ENCODE measurements around the gene OR5D18.
"Not testable (repeated sequence)": the region's sequence is repeated elsewhere in the genome, so short reads cannot be mapped to it uniquely, and the experiment has no call there.

Gene OR5D18

GRCh38 chr11:55826919-55827318, 7.5 kb downstream of the OR5D18 start, which contains the start of gene OR5L2:
Gene OR5L2, plus strand, starts transcription at chr11:55827219. Its CDS starts 0 bp downstream, at chr11:55827219.
- ChIA-PET CTCF (no interaction called here), POLR2A (no interaction called here)
- DNase-seq (ENCODE audit: extremely low spot score) = no peak
- TF ChIP-seq, protein P1, sequence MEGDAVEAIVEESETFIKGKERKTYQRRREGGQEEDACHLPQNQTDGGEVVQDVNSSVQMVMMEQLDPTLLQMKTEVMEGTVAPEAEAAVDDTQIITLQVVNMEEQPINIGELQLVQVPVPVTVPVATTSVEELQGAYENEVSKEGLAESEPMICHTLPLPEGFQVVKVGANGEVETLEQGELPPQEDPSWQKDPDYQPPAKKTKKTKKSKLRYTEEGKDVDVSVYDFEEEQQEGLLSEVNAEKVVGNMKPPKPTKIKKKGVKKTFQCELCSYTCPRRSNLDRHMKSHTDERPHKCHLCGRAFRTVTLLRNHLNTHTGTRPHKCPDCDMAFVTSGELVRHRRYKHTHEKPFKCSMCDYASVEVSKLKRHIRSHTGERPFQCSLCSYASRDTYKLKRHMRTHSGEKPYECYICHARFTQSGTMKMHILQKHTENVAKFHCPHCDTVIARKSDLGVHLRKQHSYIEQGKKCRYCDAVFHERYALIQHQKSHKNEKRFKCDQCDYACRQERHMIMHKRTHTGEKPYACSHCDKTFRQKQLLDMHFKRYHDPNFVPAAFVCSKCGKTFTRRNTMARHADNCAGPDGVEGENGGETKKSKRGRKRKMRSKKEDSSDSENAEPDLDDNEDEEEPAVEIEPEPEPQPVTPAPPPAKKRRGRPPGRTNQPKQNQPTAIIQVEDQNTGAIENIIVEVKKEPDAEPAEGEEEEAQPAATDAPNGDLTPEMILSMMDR (IDR thresholded peaks at IDR 0.05; ENCODE audit: control extremely low read depth, extremely low read depth, low read depth, missing control alignments) = no peak

- ChIA-PET POLR2A (no interaction called here), CTCF (no interaction called here)
- DNase-seq (ENCODE audit: extremely low spot score) = no peak
- TF ChIP-seq, protein P1 (IDR thresholded peaks at IDR 0.05; ENCODE audit: control extremely low read depth, extremely low read depth, low read depth, missing control alignments) = no peak
Measured at GRCh38 chr11:55838452-55838851, 19.0 kb downstream of the OR5D18 start, which contains the start of gene OR5D16. Gene OR5D16, plus strand, starts transcription at chr11:55838752. Its CDS starts 0 bp downstream, at chr11:55838752.

GRCh38 chr11:55847453-55847852, 28.0 kb downstream of the OR5D18 start:
- DNase-seq (ENCODE audit: extremely low spot score) = no peak
- ChIA-PET POLR2A (no interaction called here), CTCF (no interaction called here)
- TF ChIP-seq, protein P1 (IDR thresholded peaks at IDR 0.05; ENCODE audit: control extremely low read depth, extremely low read depth, low read depth, missing control alignments) = no peak

DNA sequence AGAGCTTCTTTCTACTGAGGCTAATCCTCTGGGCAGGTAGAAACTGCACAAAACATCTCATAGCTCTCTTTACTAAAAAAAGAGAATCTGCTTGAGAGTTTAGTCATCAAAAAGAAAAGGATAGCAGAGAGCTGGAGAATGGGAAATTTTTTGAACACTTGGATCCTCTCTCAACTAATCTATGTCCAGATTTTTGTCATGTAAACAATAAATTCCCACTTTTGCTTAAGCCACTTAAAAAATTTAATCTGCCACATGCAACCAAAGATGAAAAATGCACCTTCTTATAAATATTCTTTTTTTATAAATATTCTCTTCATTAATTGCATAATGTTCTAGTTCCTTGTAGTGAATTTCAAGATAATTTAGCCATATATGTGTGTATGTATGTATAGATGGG, 29.6 kb downstream of the OR5D18 start:
- no peak for DNase-seq (ENCODE audit: extremely low spot score)
- CTCF ChIA-PET = no interaction called here
- TF ChIP-seq, protein P1 (IDR thresholded peaks at IDR 0.05; ENCODE audit: control extremely low read depth, extremely low read depth, low read depth, missing control alignments) = no peak
- POLR2A ChIA-PET = no interaction called here

DNA sequence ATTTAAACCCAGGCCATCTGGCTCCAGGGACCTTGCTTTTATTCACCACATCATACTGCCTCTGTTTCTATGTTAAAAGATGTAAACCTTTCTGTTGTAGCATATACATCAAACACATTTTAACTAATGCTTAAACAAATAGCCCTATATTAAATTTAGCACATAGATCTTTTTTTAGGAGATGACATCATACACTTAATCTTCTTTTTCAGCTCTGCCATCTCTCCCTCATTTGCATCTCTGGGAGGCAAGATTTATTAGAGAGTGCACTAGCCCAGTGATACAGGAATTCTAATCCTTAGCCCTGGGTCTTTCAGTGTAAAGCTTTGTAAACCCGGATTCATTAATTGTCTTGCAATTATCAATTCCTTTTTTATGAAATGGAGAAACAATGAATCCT, 32.7 kb downstream of the OR5D18 start:
- ChIA-PET CTCF (no interaction called here), POLR2A (no interaction called here)
- DNase-seq (ENCODE audit: extremely low spot score) = no peak
- TF ChIP-seq, protein P1 (IDR thresholded peaks at IDR 0.05; ENCODE audit: control extremely low read depth, extremely low read depth, low read depth, missing control alignments) = no peak

DNA sequence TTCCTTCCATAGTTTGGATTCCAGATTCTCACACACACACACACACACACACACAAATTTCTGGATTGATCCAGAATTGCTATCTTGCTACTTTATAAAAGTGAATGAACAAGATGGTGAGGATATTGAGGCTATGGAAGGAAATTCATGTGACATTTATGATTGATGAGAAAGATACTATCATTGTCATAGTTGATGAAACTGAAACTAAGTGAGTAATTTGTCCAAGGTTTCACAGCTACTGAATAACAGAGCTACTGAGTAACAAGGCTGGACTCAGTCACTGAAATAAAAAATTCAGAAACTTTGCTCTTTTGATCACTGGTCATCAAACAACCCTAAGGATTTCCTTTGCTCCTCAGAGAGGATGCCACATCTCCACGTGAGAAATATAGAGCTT, 35.3 kb downstream of the OR5D18 start:
- POLR2A ChIA-PET = no interaction called here
- CTCF ChIA-PET = interaction anchor here (1.0 kb wide), 1 partner anchor 14 kb away, joined by 3 read pairs; no protein-coding TSS in a partner anchor
- TF ChIP-seq, protein P1 (IDR thresholded peaks at IDR 0.05; ENCODE audit: control extremely low read depth, extremely low read depth, low read depth, missing control alignments) = no peak
- DNase-seq (ENCODE audit: extremely low spot score) = no peak

DNA sequence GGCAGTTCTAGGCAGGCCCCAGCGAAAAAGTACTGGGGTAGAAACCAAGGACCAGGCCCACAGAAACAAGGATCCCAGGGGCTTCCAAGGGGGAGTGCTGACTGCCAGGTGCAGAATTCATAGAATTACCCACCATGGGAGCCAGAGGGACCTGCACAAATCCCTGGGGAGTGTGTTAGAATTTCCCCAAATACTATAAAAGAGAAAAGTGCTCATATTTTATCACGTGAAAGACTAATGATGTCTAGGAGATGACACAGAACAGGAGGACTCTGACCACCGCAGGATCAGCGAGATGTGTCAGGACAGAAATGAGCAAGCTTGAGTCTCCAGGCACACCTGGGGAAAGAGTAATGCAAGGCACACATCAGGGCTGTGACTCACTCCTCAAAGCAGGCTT, 47.9 kb downstream of the OR5D18 start:
- DNase-seq (ENCODE audit: extremely low spot score); POLR2A ChIA-PET; CTCF ChIA-PET: not testable (repeated sequence)
